ENCODE measurements around the gene NAV3.

DNA sequence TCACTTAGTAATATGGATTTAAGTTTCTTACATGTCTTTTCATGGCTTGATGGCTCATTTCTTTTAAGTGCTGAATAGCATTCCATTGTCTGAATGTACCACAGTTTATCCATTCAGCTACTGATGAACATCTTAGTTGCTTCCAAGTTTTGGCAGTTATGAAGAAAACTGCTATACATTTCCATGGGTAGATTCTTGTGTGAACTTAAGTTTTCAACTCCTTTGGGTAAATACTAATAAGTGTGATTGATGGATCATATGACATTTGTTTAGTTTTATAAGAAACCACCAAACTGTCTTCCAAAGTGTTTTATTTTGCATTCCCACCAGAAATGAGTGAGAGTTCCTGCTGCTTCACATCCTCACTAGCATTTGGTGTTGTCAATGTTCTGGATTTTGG, 119.2 kb downstream of the NAV3 start:
- TF ChIP-seq, protein P1, sequence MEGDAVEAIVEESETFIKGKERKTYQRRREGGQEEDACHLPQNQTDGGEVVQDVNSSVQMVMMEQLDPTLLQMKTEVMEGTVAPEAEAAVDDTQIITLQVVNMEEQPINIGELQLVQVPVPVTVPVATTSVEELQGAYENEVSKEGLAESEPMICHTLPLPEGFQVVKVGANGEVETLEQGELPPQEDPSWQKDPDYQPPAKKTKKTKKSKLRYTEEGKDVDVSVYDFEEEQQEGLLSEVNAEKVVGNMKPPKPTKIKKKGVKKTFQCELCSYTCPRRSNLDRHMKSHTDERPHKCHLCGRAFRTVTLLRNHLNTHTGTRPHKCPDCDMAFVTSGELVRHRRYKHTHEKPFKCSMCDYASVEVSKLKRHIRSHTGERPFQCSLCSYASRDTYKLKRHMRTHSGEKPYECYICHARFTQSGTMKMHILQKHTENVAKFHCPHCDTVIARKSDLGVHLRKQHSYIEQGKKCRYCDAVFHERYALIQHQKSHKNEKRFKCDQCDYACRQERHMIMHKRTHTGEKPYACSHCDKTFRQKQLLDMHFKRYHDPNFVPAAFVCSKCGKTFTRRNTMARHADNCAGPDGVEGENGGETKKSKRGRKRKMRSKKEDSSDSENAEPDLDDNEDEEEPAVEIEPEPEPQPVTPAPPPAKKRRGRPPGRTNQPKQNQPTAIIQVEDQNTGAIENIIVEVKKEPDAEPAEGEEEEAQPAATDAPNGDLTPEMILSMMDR (conservative IDR thresholded peaks at IDR 0.05; ENCODE audit: low read depth, low read length) = no peak
- TF ChIP-seq POLR2A (IDR thresholded peaks at IDR 0.05; ENCODE audit: low read depth, low read length) (no peak), RCOR1 (IDR thresholded peaks at IDR 0.05; ENCODE audit: insufficient replicate concordance, low read length) (no peak), CHD1 (IDR thresholded peaks at IDR 0.05; ENCODE audit: low read depth, low read length) (no peak), RAD21 (IDR thresholded peaks at IDR 0.05; ENCODE audit: low read length) (no peak), MAFK (IDR thresholded peaks at IDR 0.05; ENCODE audit: low read depth, low read length) (no peak), RFX5 (IDR thresholded peaks at IDR 0.05; ENCODE audit: low read depth, low read length) (no peak), CEBPB (IDR thresholded peaks at IDR 0.05; ENCODE audit: low read depth, low read length) (no peak), SMC3 (IDR thresholded peaks at IDR 0.05; ENCODE audit: low read depth, low read length) (no peak), NFE2L2 (IDR thresholded peaks at IDR 0.05; ENCODE audit: low read depth, low read length) (no peak), MXI1 (IDR thresholded peaks at IDR 0.05; ENCODE audit: borderline replicate concordance, low read depth, low read length) (no peak)
- TF ChIP-seq, protein P2, sequence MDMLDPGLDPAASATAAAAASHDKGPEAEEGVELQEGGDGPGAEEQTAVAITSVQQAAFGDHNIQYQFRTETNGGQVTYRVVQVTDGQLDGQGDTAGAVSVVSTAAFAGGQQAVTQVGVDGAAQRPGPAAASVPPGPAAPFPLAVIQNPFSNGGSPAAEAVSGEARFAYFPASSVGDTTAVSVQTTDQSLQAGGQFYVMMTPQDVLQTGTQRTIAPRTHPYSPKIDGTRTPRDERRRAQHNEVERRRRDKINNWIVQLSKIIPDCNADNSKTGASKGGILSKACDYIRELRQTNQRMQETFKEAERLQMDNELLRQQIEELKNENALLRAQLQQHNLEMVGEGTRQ (IDR thresholded peaks at IDR 0.05; ENCODE audit: low read depth, low read length) = no peak

All from IMR-90 (cell line).